SK-N-SH treated with all-trans-retinoic acid at 6 μM for 48 hours (cell line): ENCODE data around the gene TMEM269.

Experiments used
- ATAC-seq: fragments of 200-7000 bp; cut with Tn5 transposase; 3 replicates; pipeline ENCODE4 v1.9.1; 2020; ENCODE audit warnings: mild to moderate bottlenecking, moderate library complexity
- ARNTL ChIP-seq: fragments of 450-650 bp; formaldehyde crosslinking; IDR thresholded peaks from 2 replicates; pipeline ENCODE4 v1.5.0; 2020; ENCODE audit warnings: low read depth, mild to moderate bottlenecking, moderate library complexity, borderline replicate concordance
- BACH2 ChIP-seq: fragments of 250-450 bp; sonication (Bioruptor Pico); IDR thresholded peaks from 2 replicates; pipeline ENCODE4 v1.9.0; 2021; ENCODE audit warnings: mild to moderate bottlenecking, borderline replicate concordance
- CREB5 ChIP-seq: fragments of 250-450 bp; sonication (Bioruptor Pico); IDR thresholded peaks from 2 replicates; pipeline ENCODE4 v1.5.1; 2020; ENCODE audit warnings: low read depth, mild to moderate bottlenecking, moderate library complexity
- CSDC2 ChIP-seq: fragments of 250-450 bp; sonication (Bioruptor Pico); IDR thresholded peaks from 2 replicates; pipeline ENCODE4 v1.5.0; 2020; ENCODE audit warnings: mild to moderate bottlenecking, moderate library complexity
- ESRRG ChIP-seq: fragments of 250-450 bp; sonication (Bioruptor Pico); IDR thresholded peaks from 2 replicates; pipeline ENCODE4 v1.6.1; 2021; ENCODE audit warnings: mild to moderate bottlenecking
- GLIS3 ChIP-seq: fragments of 250-450 bp; sonication (Bioruptor Pico); IDR thresholded peaks from 2 replicates; pipeline ENCODE4 v1.5.0; 2020; ENCODE audit warnings: mild to moderate bottlenecking, moderate library complexity
- ISL1 ChIP-seq: fragments of 250-450 bp; sonication (Bioruptor Pico); IDR thresholded peaks from 2 replicates; pipeline ENCODE4 v2.1.2; 2022; ENCODE audit warnings: mild to moderate bottlenecking, moderate library complexity
- OSR1 ChIP-seq: fragments of 250-450 bp; sonication (Bioruptor Pico); IDR thresholded peaks from 2 replicates; pipeline ENCODE4 v1.8.0; 2022; ENCODE audit warnings: moderate library complexity, mild to moderate bottlenecking, inconsistent platforms
- PPARA ChIP-seq: fragments of 250-450 bp; sonication (Bioruptor Pico); IDR thresholded peaks from 2 replicates; pipeline ENCODE4 v1.5.0; 2020; ENCODE audit warnings: mild to moderate bottlenecking, borderline replicate concordance
- SNAI2 ChIP-seq: fragments of 250-450 bp; sonication (Bioruptor Pico); IDR thresholded peaks from 2 replicates; pipeline ENCODE4 v1.5.0; 2020; ENCODE audit warnings: mild to moderate bottlenecking, moderate library complexity
- TCF4 ChIP-seq: fragments of 250-450 bp; sonication (Bioruptor Pico); IDR thresholded peaks from 2 replicates; pipeline ENCODE4 v1.8.0; 2021; ENCODE audit warnings: mild to moderate bottlenecking, moderate library complexity, borderline replicate concordance
- TOX ChIP-seq: fragments of 250-450 bp; sonication (Bioruptor Pico); IDR thresholded peaks from 2 replicates; pipeline ENCODE4 v1.8.0; 2021; ENCODE audit warnings: mild to moderate bottlenecking, moderate library complexity, borderline replicate concordance
- ZC3H10 ChIP-seq: fragments of 250-450 bp; sonication (Bioruptor Pico); IDR thresholded peaks from 2 replicates; pipeline ENCODE4 v1.5.1; 2021; ENCODE audit warnings: mild to moderate bottlenecking, moderate library complexity
- ZFP30 ChIP-seq: fragments of 450-650 bp; formaldehyde crosslinking; IDR thresholded peaks from 2 replicates; pipeline ENCODE4 v1.5.0; 2022; ENCODE audit warnings: mild to moderate bottlenecking, moderate library complexity
- ZNF565 ChIP-seq: fragments of 450-650 bp; formaldehyde crosslinking; conservative IDR thresholded peaks from 2 replicates; pipeline ENCODE4 v1.5.0; 2020; ENCODE audit warnings: low read depth, mild to moderate bottlenecking, moderate library complexity
- ZNF70 ChIP-seq: fragments of 450-650 bp; formaldehyde crosslinking; IDR thresholded peaks from 2 replicates; pipeline ENCODE4 v1.5.0; 2020; ENCODE audit warnings: mild to moderate bottlenecking, moderate library complexity
- ZNF8 ChIP-seq: fragments of 450-650 bp; formaldehyde crosslinking; IDR thresholded peaks from 2 replicates; pipeline ENCODE4 v1.5.0; 2020; ENCODE audit warnings: mild to moderate bottlenecking, moderate library complexity
- TF ChIP-seq, protein P1 (sequence below): fragments of 250-450 bp; sonication (Bioruptor Pico); IDR thresholded peaks from 2 replicates; pipeline ENCODE4 v1.5.1; 2021; ENCODE audit warnings: mild to moderate bottlenecking, moderate library complexity
- TF ChIP-seq, protein P2 (sequence below): fragments of 250-450 bp; sonication (Bioruptor Pico); IDR thresholded peaks from 2 replicates; pipeline ENCODE4 v1.8.0; 2020; ENCODE audit warnings: mild to moderate bottlenecking, moderate library complexity, borderline replicate concordance
- TF ChIP-seq, protein P3 (sequence below): fragments of 250-450 bp; sonication (Bioruptor Pico); IDR thresholded peaks from 2 replicates; pipeline ENCODE4 v1.5.0; 2020; ENCODE audit warnings: mild to moderate bottlenecking, moderate library complexity

The TMEM269 gene

DNA sequence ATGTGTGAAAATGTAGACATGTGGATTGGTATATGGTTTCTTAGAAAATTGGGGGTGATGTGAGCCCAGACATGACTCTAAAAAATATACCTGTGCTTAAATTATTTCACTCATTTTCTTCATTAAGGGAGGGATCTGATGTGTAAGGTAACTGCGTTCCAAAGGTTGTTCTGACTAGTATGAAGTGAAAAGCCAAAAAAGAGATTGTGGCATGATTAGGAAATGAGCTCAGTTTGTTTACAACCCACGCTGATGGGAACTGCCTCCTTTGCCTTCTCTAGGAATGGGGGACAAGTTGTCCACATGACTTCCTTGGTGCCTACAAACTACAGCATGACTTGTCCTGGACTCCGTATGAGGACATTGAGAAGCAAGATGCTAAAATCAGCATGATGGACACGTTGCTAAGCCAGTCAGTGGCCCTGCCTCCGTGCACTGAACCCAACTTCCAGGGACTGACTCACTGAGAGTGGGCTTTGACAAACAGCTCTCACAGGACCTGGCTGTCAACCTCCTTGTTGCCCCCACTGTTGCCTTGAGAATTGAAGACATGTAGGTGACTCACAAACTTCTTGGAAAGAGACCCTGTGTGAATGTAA, 9.8 kb upstream of the TMEM269 start (continued):
- no peak for TF ChIP-seq BACH2 (CRISPR knock-in tag)
- TF ChIP-seq ZNF565 = no peak
- TF ChIP-seq, protein P1, sequence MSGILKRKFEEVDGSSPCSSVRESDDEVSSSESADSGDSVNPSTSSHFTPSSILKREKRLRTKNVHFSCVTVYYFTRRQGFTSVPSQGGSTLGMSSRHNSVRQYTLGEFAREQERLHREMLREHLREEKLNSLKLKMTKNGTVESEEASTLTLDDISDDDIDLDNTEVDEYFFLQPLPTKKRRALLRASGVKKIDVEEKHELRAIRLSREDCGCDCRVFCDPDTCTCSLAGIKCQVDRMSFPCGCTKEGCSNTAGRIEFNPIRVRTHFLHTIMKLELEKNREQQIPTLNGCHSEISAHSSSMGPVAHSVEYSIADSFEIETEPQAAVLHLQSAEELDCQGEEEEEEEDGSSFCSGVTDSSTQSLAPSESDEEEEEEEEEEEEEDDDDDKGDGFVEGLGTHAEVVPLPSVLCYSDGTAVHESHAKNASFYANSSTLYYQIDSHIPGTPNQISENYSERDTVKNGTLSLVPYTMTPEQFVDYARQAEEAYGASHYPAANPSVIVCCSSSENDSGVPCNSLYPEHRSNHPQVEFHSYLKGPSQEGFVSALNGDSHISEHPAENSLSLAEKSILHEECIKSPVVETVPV = no peak
- TF ChIP-seq CREB5 (CRISPR knock-in tag) = no peak

- TF ChIP-seq ZC3H10 = no peak
- TF ChIP-seq GLIS3 (CRISPR knock-in tag) = no peak
- TF ChIP-seq ARNTL (CRISPR knock-in tag) = no peak
- TF ChIP-seq TCF4 (CRISPR knock-in tag) = no peak
- no peak for TF ChIP-seq ISL1 (CRISPR knock-in tag)
- no peak for TF ChIP-seq CREB5 (CRISPR knock-in tag)
- no peak for TF ChIP-seq ZFP30
- no peak for TF ChIP-seq BACH2 (CRISPR knock-in tag)
- TF ChIP-seq, protein P2, sequence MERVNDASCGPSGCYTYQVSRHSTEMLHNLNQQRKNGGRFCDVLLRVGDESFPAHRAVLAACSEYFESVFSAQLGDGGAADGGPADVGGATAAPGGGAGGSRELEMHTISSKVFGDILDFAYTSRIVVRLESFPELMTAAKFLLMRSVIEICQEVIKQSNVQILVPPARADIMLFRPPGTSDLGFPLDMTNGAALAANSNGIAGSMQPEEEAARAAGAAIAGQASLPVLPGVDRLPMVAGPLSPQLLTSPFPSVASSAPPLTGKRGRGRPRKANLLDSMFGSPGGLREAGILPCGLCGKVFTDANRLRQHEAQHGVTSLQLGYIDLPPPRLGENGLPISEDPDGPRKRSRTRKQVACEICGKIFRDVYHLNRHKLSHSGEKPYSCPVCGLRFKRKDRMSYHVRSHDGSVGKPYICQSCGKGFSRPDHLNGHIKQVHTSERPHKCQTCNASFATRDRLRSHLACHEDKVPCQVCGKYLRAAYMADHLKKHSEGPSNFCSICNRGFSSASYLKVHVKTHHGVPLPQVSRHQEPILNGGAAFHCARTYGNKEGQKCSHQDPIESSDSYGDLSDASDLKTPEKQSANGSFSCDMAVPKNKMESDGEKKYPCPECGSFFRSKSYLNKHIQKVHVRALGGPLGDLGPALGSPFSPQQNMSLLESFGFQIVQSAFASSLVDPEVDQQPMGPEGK (CRISPR knock-in tag) = no peak
- TF ChIP-seq CSDC2 (CRISPR knock-in tag) = no peak
- TF ChIP-seq ESRRG (CRISPR knock-in tag) = no peak
- no peak for TF ChIP-seq ZNF565
- no peak for TF ChIP-seq SNAI2
- TF ChIP-seq PPARA (CRISPR knock-in tag) = no peak
- TF ChIP-seq, protein P1 = no peak
- TF ChIP-seq ZNF70 = no peak
- TF ChIP-seq, protein P3, sequence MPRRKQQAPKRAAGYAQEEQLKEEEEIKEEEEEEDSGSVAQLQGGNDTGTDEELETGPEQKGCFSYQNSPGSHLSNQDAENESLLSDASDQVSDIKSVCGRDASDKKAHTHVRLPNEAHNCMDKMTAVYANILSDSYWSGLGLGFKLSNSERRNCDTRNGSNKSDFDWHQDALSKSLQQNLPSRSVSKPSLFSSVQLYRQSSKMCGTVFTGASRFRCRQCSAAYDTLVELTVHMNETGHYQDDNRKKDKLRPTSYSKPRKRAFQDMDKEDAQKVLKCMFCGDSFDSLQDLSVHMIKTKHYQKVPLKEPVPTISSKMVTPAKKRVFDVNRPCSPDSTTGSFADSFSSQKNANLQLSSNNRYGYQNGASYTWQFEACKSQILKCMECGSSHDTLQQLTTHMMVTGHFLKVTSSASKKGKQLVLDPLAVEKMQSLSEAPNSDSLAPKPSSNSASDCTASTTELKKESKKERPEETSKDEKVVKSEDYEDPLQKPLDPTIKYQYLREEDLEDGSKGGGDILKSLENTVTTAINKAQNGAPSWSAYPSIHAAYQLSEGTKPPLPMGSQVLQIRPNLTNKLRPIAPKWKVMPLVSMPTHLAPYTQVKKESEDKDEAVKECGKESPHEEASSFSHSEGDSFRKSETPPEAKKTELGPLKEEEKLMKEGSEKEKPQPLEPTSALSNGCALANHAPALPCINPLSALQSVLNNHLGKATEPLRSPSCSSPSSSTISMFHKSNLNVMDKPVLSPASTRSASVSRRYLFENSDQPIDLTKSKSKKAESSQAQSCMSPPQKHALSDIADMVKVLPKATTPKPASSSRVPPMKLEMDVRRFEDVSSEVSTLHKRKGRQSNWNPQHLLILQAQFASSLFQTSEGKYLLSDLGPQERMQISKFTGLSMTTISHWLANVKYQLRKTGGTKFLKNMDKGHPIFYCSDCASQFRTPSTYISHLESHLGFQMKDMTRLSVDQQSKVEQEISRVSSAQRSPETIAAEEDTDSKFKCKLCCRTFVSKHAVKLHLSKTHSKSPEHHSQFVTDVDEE (CRISPR knock-in tag) = no peak
- TF ChIP-seq OSR1 = no peak
- TF ChIP-seq ZNF8 (CRISPR knock-in tag) = no peak
- no peak for ATAC-seq
Observed at GRCh38 chr1:42776502-42776901, 8.3 kb upstream of the TMEM269 start.

DNA sequence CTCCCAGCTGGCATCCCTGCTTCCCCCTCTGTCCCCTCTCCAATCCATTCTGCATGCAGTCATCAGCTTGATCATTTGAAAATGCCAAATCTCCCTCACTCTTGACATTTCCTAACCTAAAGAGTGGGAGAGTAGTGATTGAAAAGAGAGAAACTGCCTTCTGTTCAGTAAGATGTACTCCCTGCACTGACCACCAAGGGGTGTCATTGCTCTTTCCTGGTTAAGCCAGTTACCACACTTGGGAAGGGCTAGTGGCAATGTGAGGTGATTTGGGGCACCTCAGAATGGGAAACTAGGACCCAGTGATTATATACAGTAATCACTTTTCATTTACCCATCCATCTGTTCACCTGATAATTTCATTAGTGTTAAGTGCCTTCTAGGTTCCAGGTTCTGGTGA, 6.9 kb upstream of the TMEM269 start:
- TF ChIP-seq CSDC2 (CRISPR knock-in tag) (no peak), TOX (no peak), ARNTL (CRISPR knock-in tag) (no peak), ZNF70 (no peak), ZC3H10 (no peak), GLIS3 (CRISPR knock-in tag) (no peak)
- TF ChIP-seq, protein P2 (CRISPR knock-in tag) = no peak
- TF ChIP-seq, protein P3 (CRISPR knock-in tag) = no peak
- peak; percentile 92 for ATAC-seq
